ENCODE measurements around the gene OSCP1.

The OSCP1 gene

GRCh38 chr1:36446271-36446670, 4.0 kb downstream of the OSCP1 start:
- no peak for DNase-seq

DNA sequence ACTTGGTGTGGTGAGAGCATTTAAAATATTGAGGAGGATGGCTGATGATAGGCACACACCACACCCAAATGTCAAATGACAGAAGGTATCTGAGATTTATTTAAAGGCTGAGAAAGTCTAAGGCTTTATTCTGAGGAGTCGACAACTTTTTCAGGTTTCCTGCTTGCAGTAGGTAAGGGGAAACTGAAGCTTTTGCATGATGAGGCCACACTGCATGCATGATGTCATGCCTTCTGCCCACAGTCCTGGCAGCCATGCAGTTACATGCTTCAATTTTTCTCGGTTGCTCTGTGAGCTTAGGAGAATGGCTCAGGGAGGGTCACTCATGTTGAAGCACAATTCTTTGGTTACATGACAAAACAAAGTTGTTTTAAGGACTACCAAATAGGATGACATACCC, 7.0 kb downstream of the OSCP1 start:
- DNase-seq: no peak

DNA sequence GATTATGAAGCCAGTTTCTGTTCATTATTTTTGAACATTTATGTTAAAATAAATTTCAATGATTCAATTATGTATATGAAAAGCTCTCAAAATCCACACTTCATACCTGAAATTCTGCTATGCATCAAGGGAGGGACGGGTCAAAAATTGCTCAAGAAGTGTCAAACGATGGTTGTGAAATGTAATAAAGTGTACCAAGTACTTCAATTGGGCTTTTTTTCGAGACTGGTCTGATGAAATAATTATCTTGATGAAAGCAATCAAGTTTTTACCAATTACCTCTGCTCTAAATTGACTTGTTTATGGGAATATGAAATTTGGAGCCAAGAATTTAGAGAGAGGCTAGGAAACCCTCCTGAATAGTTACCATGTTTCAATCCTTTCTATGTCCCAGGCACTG, 7.9 kb downstream of the OSCP1 start:
- DNase-seq: no peak

GRCh38 chr1:36440646-36441045, 9.6 kb downstream of the OSCP1 start:
- DNase-seq: no peak

- DNase-seq: no peak
These were observed 10.2 kb downstream of the OSCP1 start for GRCh38 chr1:36440044-36440443.

DNA sequence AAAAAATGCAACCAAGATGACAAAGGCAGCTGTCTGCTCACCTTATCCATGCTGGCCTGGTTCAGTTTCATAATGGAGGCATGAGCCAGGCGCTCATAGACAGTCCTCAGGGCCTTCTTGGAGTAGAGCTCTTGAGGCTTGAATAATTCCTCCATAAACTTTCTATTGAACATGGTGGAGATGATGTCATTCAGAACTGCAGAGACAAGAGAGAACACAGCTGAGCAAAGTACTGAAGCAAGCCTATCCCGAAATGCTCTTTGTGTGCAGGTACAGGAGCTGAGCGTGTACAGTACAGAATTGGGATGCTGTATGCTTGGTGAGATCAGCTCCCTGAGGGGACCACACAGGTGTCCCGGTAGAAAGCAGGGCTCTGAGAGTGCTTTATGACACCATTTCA, 11.5 kb downstream of the OSCP1 start:
- DNase-seq: no peak

DNA sequence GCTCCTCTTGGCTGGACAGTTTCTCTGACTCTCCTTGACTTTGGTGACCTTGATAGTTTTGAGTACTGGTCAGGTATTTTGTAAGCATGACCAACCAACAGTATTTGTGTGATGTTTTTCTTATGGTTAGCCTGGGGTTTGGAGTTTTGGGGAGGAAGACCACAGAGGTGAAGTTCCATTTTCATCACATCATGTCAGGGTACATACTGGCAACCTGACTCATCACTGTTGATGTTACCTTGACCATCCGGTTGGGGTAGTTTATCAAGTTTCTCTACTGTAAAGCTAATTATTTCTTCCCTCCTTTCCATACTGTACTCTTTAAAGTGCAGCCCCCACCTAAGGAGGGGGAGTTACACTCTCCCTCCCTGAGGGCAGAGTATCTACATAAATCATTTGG, 13.4 kb downstream of the OSCP1 start:
- DNase-seq: no peak

GRCh38 chr1:36433102-36433501, 17.1 kb downstream of the OSCP1 start:
- no peak for DNase-seq

GRCh38 chr1:36432616-36433015, 17.6 kb downstream of the OSCP1 start:
- no peak for DNase-seq

DNA sequence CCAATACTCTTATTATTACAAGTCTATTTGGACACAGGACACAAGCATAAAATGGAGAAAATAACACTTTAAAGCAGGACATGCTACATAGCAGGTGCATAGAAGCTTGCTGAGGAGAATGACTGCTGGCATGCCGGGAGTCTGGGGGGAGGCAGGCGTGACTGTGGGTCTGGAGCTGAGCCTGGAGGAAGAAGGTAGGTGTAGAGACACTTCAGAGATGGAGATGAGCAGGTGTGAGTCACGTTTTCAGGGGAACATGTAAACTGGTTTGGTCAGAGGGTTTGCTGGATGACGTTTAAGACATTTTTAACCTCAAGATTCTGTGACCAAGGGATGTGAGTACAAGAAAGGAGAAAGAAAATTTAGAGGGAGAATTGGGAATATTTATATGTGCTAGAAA, 24.5 kb downstream of the OSCP1 start:
- no peak for DNase-seq

DNA sequence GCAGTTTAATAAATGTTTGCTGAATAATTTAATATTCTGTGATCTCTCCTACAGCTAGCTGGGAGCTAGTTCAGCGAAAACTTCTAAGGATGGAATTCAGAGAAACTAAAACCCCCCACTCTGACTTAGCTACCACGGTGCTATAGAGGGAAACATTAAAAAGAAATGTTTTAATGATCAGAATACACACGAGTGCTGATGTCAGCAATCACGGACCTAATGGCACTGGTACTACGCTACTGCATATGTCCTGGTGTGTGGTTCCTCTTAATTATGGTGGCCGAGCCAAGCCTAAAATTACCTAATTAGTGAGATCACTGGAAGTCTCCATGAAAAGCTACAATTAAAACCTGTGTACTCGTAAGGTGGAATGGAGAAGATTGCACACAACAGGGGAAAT, 28.6 kb downstream of the OSCP1 start:
- no peak for DNase-seq

- DNase-seq: peak; percentile 97
These were observed 29.4 kb downstream of the OSCP1 start for GRCh38 chr1:36420836-36421317.

- no peak for DNase-seq
These were observed 29.8 kb downstream of the OSCP1 start for GRCh38 chr1:36420409-36420808.

GRCh38 chr1:36419569-36419968, 30.7 kb downstream of the OSCP1 start:
- no peak for DNase-seq

- DNase-seq: no peak
These were observed 31.1 kb downstream of the OSCP1 start for GRCh38 chr1:36419140-36419539.

- DNase-seq: no peak
These were observed 32.3 kb downstream of the OSCP1 start for GRCh38 chr1:36417931-36418330.

DNA sequence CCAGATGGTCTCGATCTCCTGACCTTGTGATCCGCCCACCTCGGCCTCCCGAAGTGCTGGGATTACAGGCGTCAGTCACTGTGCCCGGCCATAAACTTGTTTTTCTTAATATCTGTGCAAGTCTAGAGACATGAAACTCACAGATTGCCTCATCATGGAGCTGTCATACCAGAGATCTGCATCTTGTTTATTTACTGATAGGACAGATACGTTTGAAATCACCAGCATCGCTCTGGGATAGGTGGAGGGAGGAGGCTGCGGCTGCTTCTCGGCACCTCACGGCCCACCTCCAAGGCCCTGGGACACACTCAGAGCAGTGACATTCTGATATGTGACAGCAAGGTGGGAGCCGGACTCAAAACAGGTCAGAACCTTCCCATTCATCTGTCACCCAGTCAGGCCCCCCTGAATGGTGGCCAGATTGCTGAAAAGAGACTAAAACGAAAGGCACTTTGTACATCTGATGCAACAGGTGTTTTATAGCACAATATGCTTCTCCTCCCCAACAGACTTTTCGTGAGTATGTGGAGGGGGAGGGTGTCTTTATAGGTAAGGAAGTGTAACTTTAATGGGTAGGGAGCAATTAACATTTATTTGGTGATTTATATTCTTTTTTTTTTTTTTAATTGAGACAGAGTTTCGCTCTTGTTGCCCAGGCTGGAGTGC, 34.5 kb downstream of the OSCP1 start:
- no peak for DNase-seq

DNA sequence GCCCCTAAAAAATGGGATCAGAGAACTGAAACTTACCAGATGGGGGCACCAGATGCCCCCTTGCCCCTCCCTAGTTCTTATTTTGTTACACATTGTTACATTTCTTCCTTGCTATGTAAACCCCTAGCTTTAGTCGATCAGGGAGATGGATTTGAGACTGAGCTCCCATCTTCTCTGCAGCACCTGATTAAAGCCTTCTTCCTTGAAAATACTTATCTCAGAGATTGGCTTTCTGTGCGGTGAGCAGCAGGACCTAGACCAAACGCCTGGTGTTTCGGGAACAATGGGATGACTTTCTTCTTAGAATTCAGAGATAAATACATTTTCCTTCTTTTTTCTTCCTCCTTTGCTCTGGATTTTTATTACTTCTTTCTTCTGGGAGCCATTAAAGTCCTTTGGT, 35.9 kb downstream of the OSCP1 start:
- no peak for DNase-seq

GRCh38 chr1:36411674-36412648, 38.3 kb downstream of the OSCP1 start:
- DNase-seq: peak; percentile 25 to 44

GRCh38 chr1:36408479-36408878, 41.8 kb downstream of the OSCP1 start:
- DNase-seq: no peak

GRCh38 chr1:36406440-36406839, 43.8 kb downstream of the OSCP1 start:
- no peak for DNase-seq

DNA sequence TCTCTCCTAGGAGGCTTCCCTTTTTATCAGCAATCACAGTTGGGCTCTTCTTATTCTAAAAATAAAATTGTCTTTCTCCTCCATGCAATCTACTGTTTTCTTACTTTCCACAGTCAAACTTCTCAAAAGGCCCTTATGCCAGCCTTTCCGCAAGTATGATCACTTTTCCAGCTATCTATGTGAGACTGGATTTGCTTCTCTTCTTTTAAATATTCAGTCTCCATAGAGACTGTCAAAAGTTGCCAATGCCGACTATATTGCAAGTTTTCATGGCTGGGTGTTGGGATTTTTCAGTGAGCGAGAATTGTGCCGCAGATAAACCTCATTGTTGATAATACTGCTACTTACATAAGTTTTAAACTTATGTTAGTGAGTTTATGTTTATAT, 47.8 kb downstream of the OSCP1 start:
- no peak for DNase-seq

DNA sequence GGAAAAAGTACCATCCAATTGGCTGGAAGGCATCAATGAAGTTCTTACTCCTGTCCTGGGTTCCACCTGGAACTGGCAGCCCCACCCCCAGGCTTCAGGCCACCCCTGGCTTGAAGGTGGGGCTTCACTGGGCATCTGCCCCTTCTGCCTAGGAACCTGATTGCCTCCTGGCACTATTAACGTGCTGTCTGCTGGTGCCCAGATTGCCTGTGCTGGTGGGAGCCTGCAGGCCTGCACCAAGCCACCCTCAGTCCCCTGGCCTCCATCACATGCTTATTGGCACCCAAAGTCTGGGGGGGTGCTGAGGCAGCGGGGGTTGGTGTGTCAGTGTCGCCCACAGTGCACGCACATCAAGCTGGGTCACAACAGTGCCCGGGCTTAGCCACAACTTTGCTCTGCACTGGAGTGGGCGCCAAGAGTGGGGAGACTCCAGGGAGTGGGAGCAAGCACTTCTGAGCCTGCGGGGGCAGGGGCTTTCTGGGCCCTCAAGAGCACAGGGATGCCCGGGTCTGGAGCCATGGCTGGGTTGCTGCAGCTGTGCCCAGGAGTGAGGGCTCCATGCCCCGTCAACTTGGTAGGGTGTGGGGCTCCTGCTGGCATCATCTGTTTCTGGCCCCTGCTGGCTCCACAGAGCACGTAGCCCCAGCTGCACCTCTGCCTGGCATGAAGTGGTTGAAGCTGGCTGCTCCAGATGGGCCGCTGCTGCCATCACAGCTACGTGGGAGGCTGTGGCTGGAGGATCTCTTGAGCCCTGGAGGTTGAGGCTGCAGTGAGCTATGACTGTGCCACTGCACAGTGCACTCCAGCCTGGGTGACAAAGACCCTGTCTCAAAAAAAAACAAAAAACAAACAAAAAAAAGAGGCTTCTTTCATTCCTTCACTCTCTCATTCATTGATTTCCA, 48.4 kb downstream of the OSCP1 start:
- DNase-seq: no peak

Data from stimulated activated CD4-positive, alpha-beta T cell treated with anti-CD3 and anti-CD28 coated beads, Interleukin-2, amount 100 ng/mL, for 48 hours (primary cell).